GM19463 (cell line): Measurements from ENCODE around the gene ATRAID.
"Not testable (repeated sequence)": the region's sequence is repeated elsewhere in the genome, so short reads cannot be mapped to it uniquely, and the experiment has no call there.

Experiments used
- ATAC-seq: cut with Tn5 transposase; IDR thresholded peaks from one replicate; pipeline ENCODE4 v1.9.1; 2021; ENCODE audit warnings: mild to moderate bottlenecking, moderate library complexity; ENCODE audit not compliant: unreplicated experiment

ATRAID gene

GRCh38 chr2:27211943-27212625 is at the start of gene ATRAID, which contains the start of gene SLC5A6:
TSS of gene ATRAID (plus strand) at chr2:27212041. CDS start at chr2:27212369, 328 bp downstream.
TSS of gene SLC5A6 (minus strand) at chr2:27212268. CDS start at chr2:27207650, 4,618 bp downstream.
- ATAC-seq = peak; percentile 86

- ATAC-seq = no peak
These were observed 49.4 kb upstream of the ATRAID start for GRCh38 chr2:27162151-27163121.

- no peak for ATAC-seq
These were observed 46.7 kb upstream of the ATRAID start for GRCh38 chr2:27164960-27165763.

GRCh38 chr2:27170581-27171337 is 41.1 kb upstream of the ATRAID start:
- ATAC-seq = no peak

GRCh38 chr2:27171351-27171848 is 40.4 kb upstream of the ATRAID start:
- ATAC-seq = no peak

GRCh38 chr2:27174638-27175037 is 37.2 kb upstream of the ATRAID start:
- no peak for ATAC-seq

GRCh38 chr2:27175330-27175729 is 36.5 kb upstream of the ATRAID start:
- ATAC-seq = no peak

- not testable (repeated sequence) for ATAC-seq
These were observed 36.1 kb upstream of the ATRAID start for GRCh38 chr2:27175781-27176180.

- no peak for ATAC-seq
These were observed 34.1 kb upstream of the ATRAID start for GRCh38 chr2:27177441-27178351.

- no peak for ATAC-seq
These were observed 33.4 kb upstream of the ATRAID start for GRCh38 chr2:27178469-27178868.

- no peak for ATAC-seq
These were observed 32.4 kb upstream of the ATRAID start for GRCh38 chr2:27179344-27180000.

- no peak for ATAC-seq
These were observed 29.5 kb upstream of the ATRAID start for GRCh38 chr2:27182346-27182745.

- ATAC-seq = no peak
These were observed 27.7 kb upstream of the ATRAID start for GRCh38 chr2:27184115-27184514.

- ATAC-seq = no peak
These were observed 26.4 kb upstream of the ATRAID start for GRCh38 chr2:27185331-27186026.

- no peak for ATAC-seq
These were observed 25.1 kb upstream of the ATRAID start for GRCh38 chr2:27186613-27187345.

GRCh38 chr2:27189989-27190388 is 21.9 kb upstream of the ATRAID start:
- no peak for ATAC-seq
